GM19043 (cell line): Measurements from ENCODE around the gene SCAF4.
"Not testable (repeated sequence)": the region's sequence is repeated elsewhere in the genome, so short reads cannot be mapped to it uniquely, and the experiment has no call there.

ENCODE experiments used
- ATAC-seq: cut with Tn5 transposase; IDR thresholded peaks from one replicate; pipeline ENCODE4 v1.9.1; 2021; ENCODE audit warnings: low read depth; ENCODE audit not compliant: unreplicated experiment

SCAF4 gene

DNA sequence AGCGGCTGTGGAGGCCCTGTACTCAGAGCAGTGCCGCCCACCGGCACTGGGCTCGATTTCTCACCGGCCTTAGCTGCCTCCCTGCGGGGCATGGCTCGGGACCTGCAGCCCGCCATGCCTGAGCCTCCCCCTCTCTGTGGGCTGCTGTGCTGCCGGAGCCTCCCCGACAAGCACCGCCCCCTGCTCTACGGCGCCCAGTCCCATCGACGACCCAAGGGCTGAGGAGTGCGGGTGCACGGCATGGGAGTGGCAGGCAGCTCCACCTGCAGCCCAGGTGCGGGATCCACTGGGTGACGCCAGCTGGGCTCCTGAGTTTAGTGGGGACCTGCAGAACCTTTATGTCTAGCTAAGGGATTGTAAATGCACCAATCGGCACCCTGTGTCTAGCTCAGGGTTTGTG, 77.6 kb downstream of the SCAF4 start:
- no peak for ATAC-seq

DNA sequence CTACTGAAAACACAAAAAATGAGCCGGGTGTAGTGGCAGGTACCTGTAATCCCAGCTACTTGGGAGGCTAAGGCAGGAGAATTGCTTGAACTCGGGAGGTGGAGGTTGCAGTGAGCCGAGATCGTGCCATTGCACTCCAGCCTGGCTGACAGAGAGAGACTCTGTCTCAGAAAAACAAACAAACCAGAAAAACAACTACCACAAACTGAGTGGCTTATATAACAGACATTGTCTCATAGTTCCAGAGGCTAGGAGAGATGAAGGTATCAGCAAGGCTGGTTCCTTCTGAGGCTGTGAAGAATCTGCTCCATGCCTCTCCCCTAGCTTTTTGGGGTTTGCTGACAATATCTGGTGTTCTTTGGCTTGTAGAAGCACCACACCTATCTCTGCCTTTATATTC, 80.4 kb downstream of the SCAF4 start:
- ATAC-seq, result not testable (repeated sequence)

DNA sequence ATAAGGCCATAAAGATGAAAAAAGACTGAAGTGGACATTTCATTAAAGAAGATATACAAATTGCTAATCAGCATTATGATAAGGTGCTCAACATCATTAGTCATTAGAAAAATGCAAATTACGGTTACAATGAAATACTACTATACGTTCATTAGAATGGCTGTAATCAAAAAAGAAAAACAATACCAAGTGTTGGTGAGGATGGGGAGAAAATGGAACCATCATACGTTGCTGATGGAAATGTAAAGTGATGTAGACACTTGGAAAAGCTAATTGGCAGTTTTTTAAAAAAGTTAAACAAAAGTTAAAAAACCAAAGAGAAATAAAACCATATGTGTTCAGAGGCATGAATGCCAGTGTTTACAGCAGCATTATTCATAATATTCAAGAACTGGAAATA, 81.0 kb downstream of the SCAF4 start:
- no peak for ATAC-seq

DNA sequence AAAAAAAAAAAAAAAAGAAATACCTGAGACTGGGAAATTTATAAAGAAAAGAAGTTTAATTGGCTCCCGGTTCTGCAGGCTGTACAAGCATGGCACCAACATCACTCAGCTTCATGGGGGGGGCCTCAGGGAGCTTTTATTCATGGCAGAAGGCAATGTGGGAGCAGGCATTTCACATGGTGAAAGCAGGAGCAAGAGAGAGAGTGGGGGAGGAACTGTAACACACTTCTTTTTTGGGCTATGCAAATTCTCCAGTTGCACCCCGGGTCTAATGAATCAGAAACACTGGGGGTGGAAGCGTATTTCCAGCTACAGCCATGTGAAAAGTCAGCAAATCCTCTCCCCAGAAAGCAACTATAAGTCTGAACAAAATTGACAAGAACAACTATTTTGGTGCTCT, 84.3 kb downstream of the SCAF4 start:
- ATAC-seq, result no peak

DNA sequence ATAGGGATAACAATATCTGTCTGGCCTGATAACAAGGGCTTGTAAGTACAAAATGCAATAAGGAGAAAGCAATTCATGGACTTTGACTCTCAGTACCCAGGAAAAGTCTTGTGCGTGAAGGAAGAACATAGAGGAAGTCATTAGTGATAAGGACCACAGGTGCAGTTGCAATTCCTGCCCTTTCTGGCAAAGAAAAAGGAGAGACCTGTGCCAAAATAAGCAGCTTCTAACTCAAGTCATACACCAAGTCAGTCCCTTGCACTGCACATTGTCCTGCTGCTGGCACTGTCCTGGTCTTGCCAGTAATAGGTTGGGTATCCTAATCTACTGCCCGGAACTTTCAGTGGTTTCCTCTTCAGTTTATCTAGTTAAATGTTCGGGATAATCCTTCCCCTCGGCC, 87.3 kb downstream of the SCAF4 start:
- ATAC-seq, result no peak

DNA sequence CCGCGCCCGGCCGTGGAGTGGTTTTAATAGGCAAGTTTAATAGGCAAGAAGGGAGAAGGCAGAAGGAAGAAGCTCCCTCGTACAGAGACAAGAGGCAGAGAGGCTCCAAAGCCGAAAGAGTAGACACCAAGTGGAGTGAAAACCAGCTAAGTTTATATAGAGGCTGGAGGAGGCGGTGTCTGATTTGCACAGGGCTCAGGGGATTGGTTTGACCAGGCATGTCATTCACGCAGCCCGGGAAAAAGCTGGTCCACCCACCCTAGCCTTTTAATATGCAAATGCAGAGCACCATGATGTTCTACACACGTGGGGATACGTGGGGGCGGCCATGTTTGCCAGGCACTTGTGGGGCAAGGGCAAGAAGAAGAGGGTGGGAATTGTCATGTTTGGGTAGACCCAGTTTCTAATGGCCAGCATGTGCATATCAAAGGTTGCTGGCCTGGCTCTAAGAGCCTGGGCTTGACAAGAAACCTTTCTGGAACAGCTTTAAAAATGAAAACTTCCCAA, 90.4 kb downstream of the SCAF4 start:
- ATAC-seq, result no peak

DNA sequence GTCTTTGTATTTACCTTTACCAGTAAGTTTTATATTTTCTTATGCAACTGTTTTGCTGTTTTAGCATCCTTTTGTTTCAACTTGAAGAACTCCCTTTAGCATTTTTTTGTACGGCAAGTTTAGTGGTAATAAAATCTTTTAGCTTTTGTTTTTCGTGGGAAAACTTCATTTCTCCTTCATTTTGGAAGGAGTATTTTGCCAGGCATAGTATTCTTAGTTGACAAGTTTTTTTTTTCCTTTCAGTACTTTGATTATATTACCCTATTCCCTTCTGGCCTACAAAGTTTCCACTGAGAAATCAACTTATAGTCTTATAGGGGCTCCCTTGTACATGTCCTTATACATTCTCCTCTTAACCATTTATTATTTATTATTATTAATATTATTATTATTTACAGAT, 95.0 kb downstream of the SCAF4 start:
- ATAC-seq, result no peak

DNA sequence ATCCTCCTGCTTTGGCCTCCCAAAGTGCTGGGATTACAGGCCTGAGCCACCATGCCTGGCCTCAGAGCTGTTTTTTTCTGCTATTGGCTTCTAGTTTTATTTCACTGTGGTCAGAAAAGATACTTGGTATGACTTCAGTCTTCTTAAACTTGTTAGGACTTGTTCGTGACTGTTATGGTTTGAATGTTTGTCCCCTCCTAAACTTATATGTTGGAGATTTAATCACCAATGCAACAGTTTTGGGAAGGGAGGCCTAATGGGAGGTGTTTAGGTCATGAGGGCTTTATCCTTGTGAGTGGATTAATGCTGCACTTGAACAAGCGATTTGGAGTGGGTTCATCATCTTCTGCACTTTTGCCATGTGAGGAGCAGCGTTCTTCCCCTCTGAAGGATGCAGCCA, 96.9 kb downstream of the SCAF4 start:
- no peak for ATAC-seq

DNA sequence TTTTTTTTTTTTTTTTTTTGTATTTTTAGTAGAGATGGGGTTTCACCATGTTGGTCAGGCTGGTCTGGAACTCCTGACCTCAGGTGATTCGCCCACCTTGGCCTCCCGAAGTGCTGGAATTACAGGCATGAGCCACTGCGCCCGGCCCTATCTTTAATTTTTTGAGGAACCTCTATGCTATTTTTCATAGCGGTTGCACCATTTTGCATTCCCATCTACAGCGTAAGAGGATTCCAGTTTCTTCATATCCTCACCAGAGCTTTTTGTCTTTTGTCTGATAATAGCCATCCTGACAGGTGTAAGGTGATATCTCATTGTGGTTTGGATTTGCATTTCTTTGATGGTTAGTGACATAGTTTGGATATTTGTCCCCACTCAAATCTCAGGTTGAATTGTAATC, 100.0 kb downstream of the SCAF4 start:
- ATAC-seq, result not testable (repeated sequence)

DNA sequence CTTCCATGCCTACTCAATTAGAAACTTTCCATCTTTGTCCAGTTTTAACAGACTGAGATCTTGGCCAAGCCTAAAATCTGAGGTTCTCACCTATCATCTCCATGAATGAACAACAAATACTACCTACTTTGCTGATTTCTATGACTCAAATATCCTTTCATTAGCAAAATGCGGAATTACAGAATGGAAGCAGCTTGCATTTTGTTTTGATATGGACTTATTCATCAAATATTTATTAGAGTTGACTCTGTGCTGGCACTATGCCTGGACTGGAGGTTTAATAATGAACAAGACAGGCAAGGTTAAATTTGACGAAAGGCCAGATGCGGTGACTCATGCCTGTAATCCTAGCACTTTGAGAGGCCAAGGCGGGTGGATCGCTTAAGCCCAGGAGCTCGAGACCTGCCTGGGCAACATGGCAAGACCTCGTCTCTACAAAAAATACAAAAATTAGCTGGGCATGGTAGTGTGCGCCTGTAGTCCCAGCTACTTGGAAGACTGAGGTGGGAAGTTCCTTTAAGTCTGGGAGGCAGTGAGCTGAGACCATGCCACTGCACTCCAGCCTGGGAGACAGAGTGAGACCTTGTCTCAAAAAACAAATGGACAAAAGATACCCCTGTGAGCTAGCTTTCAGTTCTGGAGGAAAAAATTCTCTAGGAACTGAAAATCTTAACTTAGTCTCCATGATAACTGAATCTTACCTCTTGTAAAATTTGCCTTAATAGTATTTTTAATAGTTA, 101.8 kb downstream of the SCAF4 start:
- no peak for ATAC-seq

DNA sequence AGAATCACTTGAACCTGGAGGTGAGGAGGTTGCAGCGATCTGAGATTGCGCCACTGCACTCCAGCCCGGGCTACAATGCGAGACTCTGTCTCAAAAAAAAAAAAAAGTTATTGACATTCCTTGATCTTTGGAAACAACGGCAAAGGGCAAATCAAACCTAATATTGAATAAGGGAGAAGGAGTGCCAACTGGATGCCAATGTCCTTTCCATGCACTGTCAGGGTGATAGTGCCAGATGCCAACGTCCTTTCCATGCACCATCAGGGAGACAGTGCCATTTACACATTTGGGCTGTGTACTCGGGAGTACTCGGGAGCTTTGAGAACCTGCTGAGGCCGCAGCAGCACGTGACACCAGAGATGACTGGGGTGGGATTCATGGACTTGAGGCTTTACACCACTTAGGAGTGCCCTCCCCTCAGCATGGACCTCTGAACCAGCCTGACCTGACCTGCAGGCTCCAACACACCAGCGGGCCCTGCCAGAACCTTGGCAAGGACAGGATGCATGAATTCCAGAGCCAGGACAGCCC, 106.9 kb downstream of the SCAF4 start:
- ATAC-seq, result no peak

DNA sequence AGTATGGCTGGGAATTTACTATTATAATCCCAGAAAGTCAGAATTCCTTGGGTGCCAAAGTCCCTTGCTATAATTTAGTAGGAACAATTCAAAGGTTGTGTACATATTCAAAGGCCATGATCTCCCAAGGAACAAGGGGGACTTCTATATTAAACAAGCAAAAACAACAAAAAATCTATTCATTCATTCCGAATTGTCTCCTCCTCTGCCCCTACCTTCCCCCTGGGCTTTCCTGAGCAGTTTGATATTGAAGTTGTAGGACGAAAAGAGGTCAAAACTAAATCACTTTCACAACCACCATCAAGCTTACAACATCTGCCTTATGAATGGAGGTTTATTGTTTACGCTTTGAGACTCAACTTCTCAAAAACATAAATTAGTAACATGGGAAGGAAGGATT, 107.7 kb downstream of the SCAF4 start:
- ATAC-seq, result no peak

DNA sequence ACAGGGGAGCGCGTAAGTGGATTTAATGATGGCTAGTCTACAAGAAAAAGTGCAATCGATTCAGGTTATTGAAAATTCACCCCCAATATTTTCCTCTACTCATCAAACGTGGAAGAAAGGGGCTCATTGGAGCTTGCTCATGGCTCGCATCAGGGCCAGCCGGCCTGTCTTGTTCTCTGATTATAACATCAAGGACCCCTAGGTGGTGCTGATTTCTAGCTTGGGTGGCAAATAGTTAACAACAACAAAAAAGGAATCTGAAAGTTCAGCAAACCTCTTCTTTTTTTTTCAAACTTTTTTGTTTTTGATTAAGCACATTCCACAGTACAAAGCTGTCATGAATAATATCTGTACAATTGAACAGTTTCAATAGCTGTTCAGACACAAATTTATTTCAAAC, 108.3 kb downstream of the SCAF4 start:
- ATAC-seq, result no peak

DNA sequence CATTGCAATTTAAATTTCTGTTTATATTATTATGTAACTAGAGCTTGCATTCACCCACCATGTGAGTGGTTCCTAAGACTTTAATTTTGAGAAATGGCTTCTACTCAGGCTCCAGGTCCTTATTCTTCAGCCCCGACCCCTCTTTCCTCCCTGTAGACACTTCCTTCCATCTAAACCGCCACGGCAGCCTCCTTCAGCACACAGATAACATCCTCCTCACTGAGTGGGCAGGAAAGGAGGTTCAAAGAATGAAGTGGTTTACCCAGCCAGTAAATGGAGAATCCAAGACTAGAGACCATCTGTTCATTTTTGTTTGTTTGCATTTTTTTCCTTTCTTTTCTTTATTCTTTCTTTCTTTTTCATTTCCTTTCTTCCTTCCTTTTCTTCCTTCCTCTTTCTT, 109.5 kb downstream of the SCAF4 start:
- no peak for ATAC-seq
